ENCODE measurements around the gene POLE. TPM values are rescaled to one million over a fixed set of nuclear protein-coding genes. Genes with fewer than 3 reads are reported as not detected.

POLE gene
- total and polyA plus RNA-seq, 2 of the 4 experiments (the other 2 are of a cell fraction) = 17.2 to 20.7 TPM

DNA sequence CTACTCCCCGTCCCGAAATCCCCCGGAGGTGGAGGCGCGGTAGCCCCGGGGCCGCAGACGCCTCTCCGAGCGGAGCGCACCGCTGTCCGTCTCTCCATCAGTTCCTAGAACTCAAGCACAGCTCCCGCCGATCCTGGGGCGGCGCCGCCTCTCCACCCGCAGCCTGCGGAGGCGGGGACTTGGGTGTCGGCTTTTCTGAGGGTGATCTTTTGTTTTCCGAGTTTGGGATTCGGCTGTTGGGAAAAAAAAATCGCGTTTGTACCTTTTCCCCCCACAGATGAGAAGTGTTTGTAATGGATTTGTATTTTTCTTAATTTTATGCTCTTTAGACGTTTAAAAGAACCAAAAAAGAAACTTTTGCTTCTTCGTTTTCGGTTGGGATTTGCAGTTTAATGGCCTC is 103.4 kb downstream of the POLE start:
- peaks cover under 1% of the 10 kb centered on the region; the same call in 1 of the 2 replicates for H3K27me3 ChIP-seq (ENCODE audit: control insufficient read depth, insufficient read depth, low read length)
- no peaks in the 10 kb centered on the region for H4K20me1 ChIP-seq (ENCODE audit: insufficient read depth, low read length)
- TF ChIP-seq, protein P1, sequence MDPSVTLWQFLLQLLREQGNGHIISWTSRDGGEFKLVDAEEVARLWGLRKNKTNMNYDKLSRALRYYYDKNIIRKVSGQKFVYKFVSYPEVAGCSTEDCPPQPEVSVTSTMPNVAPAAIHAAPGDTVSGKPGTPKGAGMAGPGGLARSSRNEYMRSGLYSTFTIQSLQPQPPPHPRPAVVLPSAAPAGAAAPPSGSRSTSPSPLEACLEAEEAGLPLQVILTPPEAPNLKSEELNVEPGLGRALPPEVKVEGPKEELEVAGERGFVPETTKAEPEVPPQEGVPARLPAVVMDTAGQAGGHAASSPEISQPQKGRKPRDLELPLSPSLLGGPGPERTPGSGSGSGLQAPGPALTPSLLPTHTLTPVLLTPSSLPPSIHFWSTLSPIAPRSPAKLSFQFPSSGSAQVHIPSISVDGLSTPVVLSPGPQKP (IDR thresholded peaks at IDR 0.05; ENCODE audit: borderline replicate concordance, low read depth, low read length) = no peak
- TF ChIP-seq, protein P2, sequence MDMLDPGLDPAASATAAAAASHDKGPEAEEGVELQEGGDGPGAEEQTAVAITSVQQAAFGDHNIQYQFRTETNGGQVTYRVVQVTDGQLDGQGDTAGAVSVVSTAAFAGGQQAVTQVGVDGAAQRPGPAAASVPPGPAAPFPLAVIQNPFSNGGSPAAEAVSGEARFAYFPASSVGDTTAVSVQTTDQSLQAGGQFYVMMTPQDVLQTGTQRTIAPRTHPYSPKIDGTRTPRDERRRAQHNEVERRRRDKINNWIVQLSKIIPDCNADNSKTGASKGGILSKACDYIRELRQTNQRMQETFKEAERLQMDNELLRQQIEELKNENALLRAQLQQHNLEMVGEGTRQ (IDR thresholded peaks at IDR 0.05; ENCODE audit: low read depth, low read length) = no peak
- TF ChIP-seq RFX5 (IDR thresholded peaks at IDR 0.05; ENCODE audit: low read depth, low read length) (no peak), BHLHE40 (IDR thresholded peaks at IDR 0.05; ENCODE audit: low read depth, low read length) (no peak), RCOR1 (IDR thresholded peaks at IDR 0.05; ENCODE audit: insufficient replicate concordance, low read length) (no peak), NFE2L2 (IDR thresholded peaks at IDR 0.05; ENCODE audit: low read depth, low read length) (no peak), FOS (IDR thresholded peaks at IDR 0.05; ENCODE audit: low read depth, low read length) (no peak), SMC3 (IDR thresholded peaks at IDR 0.05; ENCODE audit: low read depth, low read length) (no peak), CHD1 (IDR thresholded peaks at IDR 0.05; ENCODE audit: low read depth, low read length) (no peak), MAFK (IDR thresholded peaks at IDR 0.05; ENCODE audit: low read depth, low read length) (no peak), MAZ (IDR thresholded peaks at IDR 0.05; ENCODE audit: borderline replicate concordance, low read depth, low read length) (no peak), CEBPB (IDR thresholded peaks at IDR 0.05; ENCODE audit: low read depth, low read length) (no peak), RAD21 (IDR thresholded peaks at IDR 0.05; ENCODE audit: low read length) (no peak), MXI1 (IDR thresholded peaks at IDR 0.05; ENCODE audit: borderline replicate concordance, low read depth, low read length) (no peak), POLR2A (IDR thresholded peaks at IDR 0.05; ENCODE audit: low read depth, low read length) (no peak)
- TF ChIP-seq, protein P3, sequence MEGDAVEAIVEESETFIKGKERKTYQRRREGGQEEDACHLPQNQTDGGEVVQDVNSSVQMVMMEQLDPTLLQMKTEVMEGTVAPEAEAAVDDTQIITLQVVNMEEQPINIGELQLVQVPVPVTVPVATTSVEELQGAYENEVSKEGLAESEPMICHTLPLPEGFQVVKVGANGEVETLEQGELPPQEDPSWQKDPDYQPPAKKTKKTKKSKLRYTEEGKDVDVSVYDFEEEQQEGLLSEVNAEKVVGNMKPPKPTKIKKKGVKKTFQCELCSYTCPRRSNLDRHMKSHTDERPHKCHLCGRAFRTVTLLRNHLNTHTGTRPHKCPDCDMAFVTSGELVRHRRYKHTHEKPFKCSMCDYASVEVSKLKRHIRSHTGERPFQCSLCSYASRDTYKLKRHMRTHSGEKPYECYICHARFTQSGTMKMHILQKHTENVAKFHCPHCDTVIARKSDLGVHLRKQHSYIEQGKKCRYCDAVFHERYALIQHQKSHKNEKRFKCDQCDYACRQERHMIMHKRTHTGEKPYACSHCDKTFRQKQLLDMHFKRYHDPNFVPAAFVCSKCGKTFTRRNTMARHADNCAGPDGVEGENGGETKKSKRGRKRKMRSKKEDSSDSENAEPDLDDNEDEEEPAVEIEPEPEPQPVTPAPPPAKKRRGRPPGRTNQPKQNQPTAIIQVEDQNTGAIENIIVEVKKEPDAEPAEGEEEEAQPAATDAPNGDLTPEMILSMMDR (conservative IDR thresholded peaks at IDR 0.05; ENCODE audit: low read depth, low read length) = no peak
- no peak overlapping the region for H2BK20ac ChIP-seq (ENCODE audit: low read depth, low read length)
- no peak overlapping the region for H3K4me3 ChIP-seq (ENCODE audit: insufficient read depth, low read depth, low read length)
- no peak overlapping the region for H2AFZ ChIP-seq (replicated peaks; ENCODE audit: low read length, poor library complexity)
- no peaks in the 10 kb centered on the region for H3K79me1 ChIP-seq (ENCODE audit: low read depth in 1 of 2, low read length in 2 of 2)
- no peak overlapping the region for H2BK120ac ChIP-seq (ENCODE audit: low read depth, low read length)
- no peak overlapping the region for H2AK5ac ChIP-seq (ENCODE audit: low read depth, low read length)
- 73% methylated on average over 3 of the region's 29 CpGs; no CpG with 5 or more reads in 1 of the 2 experiments for WGBS, 2 experiments (ENCODE audit: extremely low coverage in 2 of 2, insufficient read length in 1 of 2)
- H2BK5ac ChIP-seq (ENCODE audit: low read depth, low read length, poor library complexity, severe bottlenecking) = no peak overlapping the region
- H4K5ac ChIP-seq (ENCODE audit: low read depth, low read length) = no peak overlapping the region
- H3K36me3 ChIP-seq (ENCODE audit: control insufficient read depth, insufficient read depth, low read length) = peaks cover 16% of the 10 kb centered on the region; the same call in 1 of the 2 replicates
- peaks cover under 1% of the 10 kb centered on the region; the same call in 1 of the 2 replicates for H3K9me3 ChIP-seq (ENCODE audit: control insufficient read depth, insufficient read depth, low read length)
- no peak overlapping the region for H2AK9ac ChIP-seq (replicated peaks; ENCODE audit: low read depth, low read length, poor library complexity)
- no peaks in the 10 kb centered on the region for H3K9me1 ChIP-seq (ENCODE audit: insufficient read depth, low read length)
- ATAC-seq (ENCODE audit: low read depth) (no peak), DNase-seq (no peak)
- in situ Hi-C loops (cut with MboI; ENCODE audit: low sequenced_read_pairs) (no loop called here), intact Hi-C loops (cut with micrococcal nuclease) (no loop called here), dilution Hi-C loops (cut with HindIII; ENCODE audit: low sequenced_read_pairs, unreplicated experiment) (no loop called here)
- no peak overlapping the region for H3K23ac ChIP-seq (ENCODE audit: low read depth, low read length)
- no peaks in the 10 kb centered on the region for H3K4me1 ChIP-seq (ENCODE audit: control insufficient read depth, insufficient read depth, low read length)
- H3K4me2 ChIP-seq (ENCODE audit: low read depth, low read length) = no peak overlapping the region
- no peak overlapping the region for H3K4ac ChIP-seq (ENCODE audit: low read depth, low read length)
- no peak overlapping the region for H3K56ac ChIP-seq (ENCODE audit: extremely low read depth, insufficient read depth, low read length)
- no peak overlapping the region for H3K9ac ChIP-seq (ENCODE audit: low read depth, low read length)
- no peak overlapping the region for H2BK15ac ChIP-seq (ENCODE audit: low read depth, low read length)
- no peak overlapping the region for H3K27ac ChIP-seq (ENCODE audit: insufficient read depth, low read length)
- BruUV-seq (replicated peaks) = no TSS peak
- H3K18ac ChIP-seq (ENCODE audit: low read depth, low read length) = no peak overlapping the region
- no peak overlapping the region for H4K91ac ChIP-seq (ENCODE audit: insufficient read depth, low read depth, low read length)
- H3K14ac ChIP-seq (replicated peaks; ENCODE audit: low read depth, low read length) = no peak overlapping the region
- CTCF ChIA-PET = no interaction called here
- POLR2A ChIA-PET (ENCODE audit: unreplicated experiment) = no interaction called here
- H4K8ac ChIP-seq (ENCODE audit: low read depth in 2 of 2, low read length in 2 of 2) = no peak overlapping the region

All from IMR-90 (cell line).